Smooth muscle cell (in vitro differentiated cells): ENCODE measurements around the gene DPF3. TPM values are rescaled to one million over a fixed set of nuclear protein-coding genes. Genes with fewer than 3 reads are reported as not detected.

Experiments used
- DNase-seq: peaks from one replicate; lab custom pipeline; 2025; ENCODE audit not compliant: unreplicated experiment; lab: John Stamatoyannopoulos, UW
- H2AFZ ChIP-seq: fragments of 200-600 bp; sonication (generic); 2 replicates; pipeline ENCODE4 v1.6.0; 2016; ENCODE audit warnings: antibody characterized with exemption, low read depth, mild to moderate bottlenecking
- H3F3A ChIP-seq: fragments of 200-600 bp; sonication (generic); 2 replicates; pipeline ENCODE4 v1.6.0; 2017; ENCODE audit warnings: antibody characterized with exemption, low read depth
- H3K27ac ChIP-seq: fragments of 200-600 bp; sonication (generic); 2 replicates; pipeline ENCODE4 v1.5.1; 2016; ENCODE audit warnings: low read depth, mild to moderate bottlenecking
- H3K27me3 ChIP-seq: fragments of 200-600 bp; sonication (generic); 2 replicates; pipeline ENCODE4 v1.6.1; 2016; ENCODE audit warnings: low read depth, mild to moderate bottlenecking
- H3K36me3 ChIP-seq: fragments of 200-600 bp; sonication (generic); 2 replicates; pipeline ENCODE4 v1.5.1; 2016; ENCODE audit warnings: low read depth
- H3K4me1 ChIP-seq: fragments of 200-600 bp; sonication (generic); 2 replicates; pipeline ENCODE4 v1.5.1; 2016; ENCODE audit warnings: low read depth
- H3K4me2 ChIP-seq: fragments of 200-600 bp; sonication (generic); 2 replicates; pipeline ENCODE4 v1.6.0; 2016; ENCODE audit warnings: mild to moderate bottlenecking
- H3K4me3 ChIP-seq: fragments of 200-600 bp; sonication (generic); 2 replicates; pipeline ENCODE4 v1.5.1; 2016; ENCODE audit warnings: mild to moderate bottlenecking
- H3K79me2 ChIP-seq: fragments of 200-600 bp; sonication (generic); 2 replicates; pipeline ENCODE4 v1.6.0; 2016; ENCODE audit warnings: low read depth, mild to moderate bottlenecking
- H3K9ac ChIP-seq: fragments of 200-600 bp; sonication (generic); 2 replicates; pipeline ENCODE4 v1.6.0; 2016; ENCODE audit warnings: low read depth
- H3K9me3 ChIP-seq: fragments of 200-600 bp; sonication (generic); replicated peaks from 2 replicates; pipeline ENCODE4 v1.5.1; 2016; ENCODE audit warnings: low read depth
- H4K20me1 ChIP-seq: fragments of 200-600 bp; sonication (generic); 2 replicates; pipeline ENCODE4 v1.6.0; 2016; ENCODE audit warnings: low read depth
- WGBS: methylation state at CpG from one replicate; pipeline ENCODE4 v1.1.7; 2016; ENCODE audit warnings: low lambda C conversion rate; 5-methylcytosine and 5-hydroxymethylcytosine counted together
- polyA plus RNA-seq: library from polyadenylated mRNA; unstranded; fragments of >200 nt; fragmentation: Nextera tagmentation; extraction: Ambion mirVana; gene quantifications from 2 replicates; pipeline ENCODE4 v1.2.1, GENCODE V29; 2016
- total RNA-seq: library from RNA; depleted of rRNA; stranded (reverse); fragments of >200 nt; gene quantifications from 2 replicates; pipeline ENCODE4 v1.2.3, GENCODE V29; 2014
- TF ChIP-seq, protein P1 (sequence below): fragments of 200-600 bp; sonication (generic); IDR thresholded peaks from 2 replicates; pipeline ENCODE4 v1.5.1; 2017; ENCODE audit warnings: borderline replicate concordance, mild to moderate bottlenecking, antibody characterized with exemption; ENCODE audit not compliant: insufficient read depth, poor library complexity, severe bottlenecking

The DPF3 gene
- total and polyA plus RNA-seq, 2 experiments from 2014 or later: 4.9 to 12.6 TPM

- Histone ChIP-seq H2AFZ (no peak overlapping the region), H3K79me2 (no peaks in the 10 kb centered on the region), H3F3A (no peaks in the 10 kb centered on the region), H3K36me3 (no peaks in the 10 kb centered on the region), H3K9me3 (no peaks in the 10 kb centered on the region), H4K20me1 (no peaks in the 10 kb centered on the region), H3K27me3 (no peaks in the 10 kb centered on the region), H3K9ac (peak overlapping the region; percentile 7), H3K27ac (peak overlapping the region; percentile 69), H3K4me2 (no peak overlapping the region), H3K4me3 (no peak overlapping the region), H3K4me1 (peaks cover 6% of the 10 kb centered on the region)
- 0% methylated on average over 1 of the region's 1 CpG for WGBS
- TF ChIP-seq, protein P1, sequence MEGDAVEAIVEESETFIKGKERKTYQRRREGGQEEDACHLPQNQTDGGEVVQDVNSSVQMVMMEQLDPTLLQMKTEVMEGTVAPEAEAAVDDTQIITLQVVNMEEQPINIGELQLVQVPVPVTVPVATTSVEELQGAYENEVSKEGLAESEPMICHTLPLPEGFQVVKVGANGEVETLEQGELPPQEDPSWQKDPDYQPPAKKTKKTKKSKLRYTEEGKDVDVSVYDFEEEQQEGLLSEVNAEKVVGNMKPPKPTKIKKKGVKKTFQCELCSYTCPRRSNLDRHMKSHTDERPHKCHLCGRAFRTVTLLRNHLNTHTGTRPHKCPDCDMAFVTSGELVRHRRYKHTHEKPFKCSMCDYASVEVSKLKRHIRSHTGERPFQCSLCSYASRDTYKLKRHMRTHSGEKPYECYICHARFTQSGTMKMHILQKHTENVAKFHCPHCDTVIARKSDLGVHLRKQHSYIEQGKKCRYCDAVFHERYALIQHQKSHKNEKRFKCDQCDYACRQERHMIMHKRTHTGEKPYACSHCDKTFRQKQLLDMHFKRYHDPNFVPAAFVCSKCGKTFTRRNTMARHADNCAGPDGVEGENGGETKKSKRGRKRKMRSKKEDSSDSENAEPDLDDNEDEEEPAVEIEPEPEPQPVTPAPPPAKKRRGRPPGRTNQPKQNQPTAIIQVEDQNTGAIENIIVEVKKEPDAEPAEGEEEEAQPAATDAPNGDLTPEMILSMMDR: no peak
- DNase-seq: no peak
These were observed 227.3 kb downstream of the DPF3 start for GRCh38 chr14:72666610-72667009.

DNA sequence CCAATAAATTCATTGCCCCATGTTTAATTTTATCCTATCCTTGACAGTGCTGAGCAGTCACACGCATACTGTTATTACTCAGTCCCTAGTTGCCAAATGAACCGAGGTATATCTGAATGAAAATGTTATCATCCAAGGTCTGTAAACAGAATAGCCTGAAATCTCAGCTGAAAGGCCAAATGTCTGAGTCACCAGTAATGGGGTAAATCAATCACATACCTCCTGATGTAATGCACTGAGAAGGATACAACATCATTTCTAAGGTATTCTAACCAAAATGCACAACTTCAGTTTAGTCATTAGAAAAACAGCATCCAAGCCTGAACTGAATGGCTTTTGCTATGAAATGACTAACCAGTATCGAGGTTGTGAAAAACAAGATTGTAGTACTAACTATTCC lies 228.6 kb downstream of the DPF3 start:
- Histone ChIP-seq H2AFZ (no peak overlapping the region), H3K4me3 (no peak overlapping the region), H3K36me3 (no peaks in the 10 kb centered on the region), H4K20me1 (no peaks in the 10 kb centered on the region), H3K79me2 (no peaks in the 10 kb centered on the region), H3K27ac (peak overlapping the region; percentile 69), H3K9me3 (no peaks in the 10 kb centered on the region), H3K4me1 (peaks cover 6% of the 10 kb centered on the region), H3F3A (no peaks in the 10 kb centered on the region), H3K9ac (no peak overlapping the region), H3K27me3 (no peaks in the 10 kb centered on the region), H3K4me2 (no peak overlapping the region)
- no peak for DNase-seq
- 33% methylated on average over 3 of the region's 3 CpGs for WGBS
- TF ChIP-seq, protein P1: no peak

- H3K9me3 ChIP-seq: no peaks in the 10 kb centered on the region
- no peaks in the 10 kb centered on the region for H3K36me3 ChIP-seq
- H3K4me1 ChIP-seq: peaks cover 6% of the 10 kb centered on the region
- no peak for DNase-seq
- WGBS: 93% methylated on average over 4 of the region's 4 CpGs
- no peak overlapping the region for H3K4me3 ChIP-seq
- no peaks in the 10 kb centered on the region for H3F3A ChIP-seq
- TF ChIP-seq, protein P1: no peak
- no peaks in the 10 kb centered on the region for H3K79me2 ChIP-seq
- H3K9ac ChIP-seq: no peak overlapping the region
- H2AFZ ChIP-seq: no peak overlapping the region
- peak overlapping the region; percentile 54 for H3K27ac ChIP-seq
- H3K27me3 ChIP-seq: no peaks in the 10 kb centered on the region
- no peaks in the 10 kb centered on the region for H4K20me1 ChIP-seq
- no peak overlapping the region for H3K4me2 ChIP-seq
These were observed 229.2 kb downstream of the DPF3 start for GRCh38 chr14:72664651-72665050.

GRCh38 chr14:72663956-72664650 lies 229.8 kb downstream of the DPF3 start:
- no peak overlapping the region for H3K4me2 ChIP-seq
- DNase-seq: no peak
- H3K9me3 ChIP-seq: no peaks in the 10 kb centered on the region
- H3K4me1 ChIP-seq: peaks cover 6% of the 10 kb centered on the region
- H3K79me2 ChIP-seq: no peaks in the 10 kb centered on the region
- no peaks in the 10 kb centered on the region for H3K36me3 ChIP-seq
- H3K27me3 ChIP-seq: no peaks in the 10 kb centered on the region
- TF ChIP-seq, protein P1: no peak
- H4K20me1 ChIP-seq: no peaks in the 10 kb centered on the region
- no peak overlapping the region for H3K9ac ChIP-seq
- H3F3A ChIP-seq: no peaks in the 10 kb centered on the region
- no peak overlapping the region for H3K4me3 ChIP-seq
- no peak overlapping the region for H2AFZ ChIP-seq
- no peak overlapping the region for H3K27ac ChIP-seq
- WGBS: 99% methylated on average over 5 of the region's 5 CpGs
